HuH-7 (cell line): ENCODE data around the gene TACC2.
A peak's percentile ranks its signal among the peaks of the same experiment; 100 is the strongest.

ENCODE experiments used
- DNase-seq: peaks from one replicate; pipeline ENCODE4 v3.0.0; 2011; ENCODE audit warnings: low spot score

Gene TACC2

DNA sequence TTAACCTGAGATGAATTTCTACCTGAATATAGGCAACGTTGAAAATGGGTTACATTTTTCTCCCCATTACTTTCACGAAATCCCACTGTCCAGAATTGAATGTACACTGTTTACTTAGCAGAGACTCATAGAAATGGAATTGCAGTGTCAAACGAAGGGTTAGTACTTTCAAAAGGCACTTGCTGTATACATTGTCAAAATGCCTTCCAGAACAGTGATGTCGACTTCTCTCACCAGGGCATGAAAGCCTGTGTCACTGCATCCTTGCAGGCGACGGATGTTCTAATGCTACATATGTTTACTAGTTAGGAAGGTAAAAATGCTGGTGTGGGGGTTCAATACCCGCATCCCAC lies 41.2 kb downstream of the TACC2 start:
- no peak for DNase-seq

DNA sequence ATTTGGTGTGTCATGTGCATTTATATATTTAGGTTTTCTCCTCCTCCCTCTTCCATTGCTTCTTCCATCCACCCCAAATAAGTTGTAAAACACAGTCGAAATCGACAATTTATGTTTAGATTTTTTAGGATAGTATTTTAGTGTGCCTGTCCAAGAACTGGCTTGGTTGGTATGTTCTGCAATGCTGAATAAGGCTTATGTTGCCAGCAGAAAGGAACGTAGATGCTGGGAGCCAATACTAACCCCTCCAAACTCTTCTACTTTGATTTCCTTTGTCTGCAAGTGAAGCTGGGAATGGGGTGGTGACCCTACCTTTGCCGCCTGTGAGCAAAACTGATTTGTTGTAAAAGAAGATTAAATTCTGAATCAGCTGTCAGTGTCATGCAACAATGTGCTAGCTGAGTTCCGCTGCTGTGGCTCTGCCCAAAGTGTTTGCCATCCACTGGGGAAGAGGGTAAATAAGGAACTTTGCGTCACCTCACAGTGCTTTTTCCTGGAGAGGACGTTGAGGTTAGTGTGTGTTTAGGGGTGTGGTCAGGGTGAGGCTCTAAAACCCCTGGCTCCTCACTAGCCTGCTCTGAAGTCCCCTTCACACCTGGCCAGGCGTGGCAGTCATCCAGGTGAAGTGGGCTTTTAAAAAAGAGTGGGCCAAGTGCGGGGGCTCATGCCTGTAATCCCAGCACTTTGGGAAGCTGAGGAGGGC lies 44.4 kb downstream of the TACC2 start:
- no peak for DNase-seq

DNA sequence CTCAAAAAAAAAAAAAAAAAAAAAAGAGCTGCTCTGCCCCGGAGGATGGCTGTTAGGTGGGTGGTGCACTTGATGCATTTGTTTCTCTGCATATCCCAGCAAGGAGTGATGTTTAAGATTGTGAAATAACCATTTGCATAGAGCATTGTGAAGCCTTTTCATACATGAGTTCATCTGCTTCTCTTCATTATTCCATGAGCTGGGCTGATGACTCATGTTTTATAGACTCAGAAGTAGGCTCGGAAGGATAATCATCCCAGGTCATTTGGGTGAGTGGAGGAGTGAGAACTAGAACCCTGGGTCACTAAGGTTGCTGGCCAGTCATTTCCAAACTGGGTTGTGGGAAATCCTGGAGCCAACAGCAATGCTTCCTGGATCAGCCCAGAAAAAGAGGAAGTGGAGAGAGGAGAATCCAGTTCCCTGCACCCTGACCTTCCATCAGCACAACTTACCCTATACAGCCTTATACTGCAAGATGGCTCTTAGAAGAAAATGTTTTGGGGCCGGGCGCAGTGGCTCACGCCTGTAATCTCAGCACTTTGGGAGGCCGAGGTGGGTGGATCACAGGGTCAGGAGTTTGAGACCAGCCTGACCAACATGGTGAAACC lies 45.3 kb downstream of the TACC2 start:
- no peak for DNase-seq

DNA sequence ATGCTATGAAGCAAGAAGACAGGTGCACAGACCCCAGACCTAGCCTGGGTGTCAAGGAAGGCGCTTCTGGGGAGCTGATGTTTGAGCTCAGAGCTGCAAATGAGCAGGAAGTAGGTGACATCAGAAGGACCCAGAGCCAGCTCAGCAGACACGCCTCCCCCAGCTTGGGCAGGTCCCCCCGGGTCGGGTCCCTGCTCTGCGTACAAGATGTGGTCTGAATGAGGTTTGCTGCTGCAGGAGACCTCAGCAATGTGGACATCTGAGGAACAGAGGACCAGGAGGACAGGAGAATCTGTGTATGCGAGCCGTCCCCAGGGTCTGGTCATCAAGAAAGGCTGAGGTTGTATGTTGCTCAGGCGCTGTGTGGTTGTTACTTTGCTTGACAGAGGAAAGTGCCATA lies 51.8 kb downstream of the TACC2 start:
- DNase-seq = no peak

DNA sequence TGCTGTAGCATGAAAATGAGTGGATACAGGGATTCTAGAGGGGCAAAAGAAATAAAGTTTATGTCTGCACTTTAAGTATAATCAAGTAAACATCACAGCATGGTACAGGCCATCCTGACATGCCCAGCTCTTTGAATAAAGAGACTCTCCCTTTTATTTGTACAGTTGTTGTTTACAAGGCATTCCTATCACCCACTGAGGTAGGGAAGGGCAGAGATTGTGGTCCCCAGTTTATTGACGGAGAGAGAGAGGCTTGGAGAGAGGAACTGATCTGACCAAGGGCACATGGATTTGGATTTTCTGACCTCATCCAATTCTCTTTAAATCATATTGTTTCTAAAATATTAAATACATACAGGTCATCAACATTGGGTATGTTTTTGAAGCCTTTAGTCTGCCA lies 53.9 kb downstream of the TACC2 start:
- no peak for DNase-seq

DNA sequence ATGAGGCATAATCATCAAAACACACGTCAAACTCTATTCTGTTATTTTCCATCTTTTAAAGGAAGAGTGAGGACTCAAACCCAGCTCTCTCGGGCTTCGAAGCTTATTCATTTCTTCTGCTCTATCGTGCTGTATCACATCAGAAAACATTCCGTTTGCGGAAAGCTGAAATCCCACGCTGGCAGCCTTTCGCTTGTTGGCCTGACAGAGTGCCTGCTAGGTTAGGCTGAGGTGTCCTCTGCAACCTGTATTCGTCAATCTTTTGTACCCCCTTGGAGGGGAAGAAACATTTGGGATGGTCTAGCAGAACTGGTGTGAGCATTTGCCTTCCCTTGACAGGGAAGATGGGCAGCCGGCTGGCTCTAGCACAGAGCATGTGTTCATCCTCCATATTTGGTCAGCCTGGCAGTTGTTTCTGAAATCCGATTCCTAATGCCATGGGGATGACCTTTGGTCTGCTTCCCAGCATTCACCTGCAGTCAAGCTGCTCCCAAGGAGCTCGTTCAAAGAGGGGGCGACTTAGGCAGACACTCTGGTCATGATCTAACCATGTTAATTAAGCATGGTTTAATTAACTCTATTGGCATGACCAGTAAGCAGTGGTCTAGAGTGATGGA lies 55.2 kb downstream of the TACC2 start:
- peak; percentile 52 for DNase-seq

DNA sequence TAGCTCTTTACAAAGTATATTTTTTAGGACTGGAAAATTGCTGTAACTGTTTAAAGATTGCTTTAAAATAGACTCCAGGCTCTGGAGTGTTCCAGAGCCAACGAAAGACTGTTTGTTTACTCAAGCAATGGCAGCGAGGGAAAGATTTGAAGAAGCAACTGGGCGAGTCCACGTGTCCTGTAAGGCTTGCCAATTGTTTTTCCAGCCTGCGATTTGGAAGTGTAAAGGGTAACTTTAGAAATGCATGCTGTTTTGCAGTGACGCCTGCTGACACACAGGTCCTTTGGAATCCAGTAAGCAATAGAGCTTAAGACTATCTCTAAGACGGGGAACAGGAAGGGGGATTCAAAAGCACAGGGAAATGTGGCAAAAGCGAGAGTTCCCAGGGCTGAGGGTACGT lies 55.8 kb downstream of the TACC2 start:
- DNase-seq = no peak

DNA sequence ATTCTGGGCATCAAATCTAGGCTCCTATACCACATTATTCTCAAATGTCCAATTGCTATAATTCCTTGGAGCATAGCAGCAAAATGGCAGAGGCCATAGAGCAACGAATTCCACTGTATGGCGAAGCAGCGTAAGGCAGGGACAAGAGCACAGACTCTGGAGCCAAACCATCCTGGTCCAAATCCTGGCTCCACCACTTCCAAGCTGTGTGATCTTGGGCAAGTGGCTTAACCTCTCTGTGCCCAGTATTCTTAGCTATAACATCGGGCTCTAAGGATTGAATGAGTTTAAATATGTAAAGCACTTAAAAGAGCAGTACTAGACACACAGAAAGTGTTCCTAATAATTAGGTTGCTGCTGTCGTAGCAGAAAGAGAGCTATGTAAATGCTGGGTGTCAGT lies 56.2 kb downstream of the TACC2 start:
- no peak for DNase-seq

DNA sequence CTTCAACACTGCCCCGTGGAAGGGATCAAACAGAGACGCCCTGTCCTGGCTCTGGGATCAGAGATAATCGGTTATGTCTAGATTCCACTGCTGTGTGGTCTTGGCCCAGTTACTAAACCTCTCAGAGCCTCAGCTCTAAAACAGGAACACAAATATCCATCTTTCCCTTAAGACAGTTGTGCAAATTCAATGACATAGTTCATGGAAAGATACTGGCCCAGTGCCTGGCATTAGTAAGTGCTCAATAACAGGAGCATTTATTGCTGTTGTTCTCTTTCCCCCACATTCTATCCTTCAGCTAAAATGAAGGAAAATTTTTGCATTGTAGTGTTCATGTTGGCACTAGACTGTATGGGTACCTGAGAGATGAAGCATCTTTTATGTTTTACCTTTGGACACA lies 58.6 kb downstream of the TACC2 start:
- no peak for DNase-seq

DNA sequence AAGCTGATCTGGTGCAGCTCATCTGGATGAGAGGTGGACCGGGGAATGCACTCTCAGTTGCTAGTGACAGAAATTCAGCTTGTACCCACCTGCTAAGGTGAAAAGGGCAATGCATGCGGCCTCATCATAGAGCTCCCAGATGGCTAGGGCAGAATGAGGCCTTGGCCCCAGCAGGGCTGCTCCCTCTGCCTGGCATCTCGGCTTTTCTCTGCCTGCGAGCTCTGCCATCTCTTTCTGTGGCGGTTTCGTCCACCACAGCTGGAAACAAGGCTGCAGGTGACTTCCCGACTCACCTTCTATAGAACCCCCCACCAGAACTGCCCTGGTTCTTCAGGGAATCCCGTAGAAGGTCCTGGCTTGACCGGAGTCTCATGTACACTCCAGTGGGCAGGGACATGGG lies 60.1 kb downstream of the TACC2 start:
- no peak for DNase-seq

DNA sequence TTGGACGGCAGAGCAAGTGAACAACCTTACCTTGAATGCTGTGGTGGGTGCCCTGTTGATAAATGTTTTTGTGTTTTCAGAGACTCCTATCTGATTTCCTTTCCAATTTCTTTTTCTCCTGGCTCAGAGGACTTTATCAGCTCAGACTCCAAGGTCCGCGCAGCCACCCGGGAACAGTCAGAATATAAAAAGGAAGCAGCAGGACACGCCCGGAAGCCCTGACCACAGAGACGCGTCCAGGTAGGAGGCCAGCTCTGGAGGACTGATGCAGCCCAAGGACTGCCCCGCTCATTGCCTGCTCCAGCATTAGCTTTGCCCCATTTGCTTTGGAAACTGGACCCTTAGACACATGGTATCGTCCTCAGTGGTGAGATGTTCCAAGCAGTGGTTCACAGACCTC lies 61.3 kb downstream of the TACC2 start:
- no peak for DNase-seq

DNA sequence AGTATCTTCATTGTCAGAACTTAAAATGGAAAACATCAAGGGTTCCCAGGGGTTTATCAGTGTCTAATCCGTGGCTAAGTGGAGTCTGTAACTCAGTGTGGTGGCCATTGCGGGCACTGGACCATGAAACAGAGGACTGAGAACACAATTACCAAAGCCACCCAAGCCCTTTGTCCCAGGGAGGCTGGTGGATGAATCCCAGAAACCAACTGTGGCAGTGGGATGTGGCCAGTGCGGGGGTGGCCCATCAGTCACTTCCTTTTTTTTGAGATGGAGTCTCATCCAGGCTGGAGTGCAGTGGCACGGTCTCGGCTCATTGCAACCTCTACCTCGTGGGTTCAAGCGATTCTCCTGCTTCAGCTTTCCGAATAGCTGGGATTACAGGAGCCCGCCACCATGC lies 61.8 kb downstream of the TACC2 start:
- no peak for DNase-seq

DNA sequence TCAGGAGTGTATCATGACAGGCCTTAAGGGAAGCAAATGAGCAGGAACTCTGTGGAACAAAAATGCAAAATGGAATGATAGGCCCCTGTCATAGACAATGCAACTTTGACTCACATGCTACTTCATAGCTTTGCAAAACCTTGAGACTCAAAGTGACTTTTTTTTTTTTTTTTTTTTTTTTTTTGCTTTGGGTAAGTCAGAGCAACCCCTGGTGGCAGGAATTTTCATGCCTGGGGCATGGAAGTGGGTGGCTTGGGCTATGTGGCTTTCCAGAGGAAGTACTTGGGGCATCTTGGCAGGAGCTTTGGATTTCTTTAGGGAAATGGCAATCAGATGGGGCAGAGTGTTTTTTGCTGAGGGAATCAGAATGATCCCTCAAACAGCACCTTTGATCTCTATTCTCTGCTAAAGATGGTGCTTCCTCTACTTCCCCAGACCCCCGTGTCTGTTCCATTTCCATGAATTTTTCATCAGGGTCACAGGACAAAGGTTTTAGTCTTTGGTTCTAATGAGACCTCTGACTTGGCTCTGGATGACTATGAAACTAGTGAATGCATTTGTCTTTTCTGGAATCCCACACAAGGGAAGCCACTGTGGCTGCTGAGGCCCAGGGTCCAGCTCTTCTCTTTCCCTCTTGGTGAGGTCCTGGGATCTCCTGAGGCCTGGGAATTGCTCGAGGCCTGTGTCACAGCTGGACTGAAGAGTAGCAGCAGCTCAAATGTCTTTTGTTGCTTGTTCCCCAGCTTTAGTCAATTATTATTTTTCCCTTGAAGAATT lies 62.8 kb downstream of the TACC2 start:
- peak; percentile 60 for DNase-seq

DNA sequence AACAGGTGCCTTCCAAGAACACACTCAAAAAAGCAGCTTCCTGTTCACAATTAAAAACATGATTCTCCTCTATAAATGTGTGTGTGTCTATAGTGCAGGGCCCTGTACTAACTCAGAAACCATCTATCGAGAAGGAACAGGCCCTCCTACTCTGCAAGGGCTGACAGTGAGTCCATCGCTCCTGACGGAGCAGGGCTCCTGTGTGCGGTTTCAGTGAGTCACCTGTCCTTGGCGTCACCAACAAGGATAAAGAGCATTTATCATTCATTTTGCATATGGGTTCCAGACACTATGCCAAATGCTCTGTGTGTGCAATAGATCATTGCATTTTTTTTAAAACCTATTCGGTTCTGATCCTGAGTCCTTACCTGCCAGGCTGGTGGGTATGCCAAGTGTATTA lies 63.7 kb downstream of the TACC2 start:
- DNase-seq = no peak

DNA sequence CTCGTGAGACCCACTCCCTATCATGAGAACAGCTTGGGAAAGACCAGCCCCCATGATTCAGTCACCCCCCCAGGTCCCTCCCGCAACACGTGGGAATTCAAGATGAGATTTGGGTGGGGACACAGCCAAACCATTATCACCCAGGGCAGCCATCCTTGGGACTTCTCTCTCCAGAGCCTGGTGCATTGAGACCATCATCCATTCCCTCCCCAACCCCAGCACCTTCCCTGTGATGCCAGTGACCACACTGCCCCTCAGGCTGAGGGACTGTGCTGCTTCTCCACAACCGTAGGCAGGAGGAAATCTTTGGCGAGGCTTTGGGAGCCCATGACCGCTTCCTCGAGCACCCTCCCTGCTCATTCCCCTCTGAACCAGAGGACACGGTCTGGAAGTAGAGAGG lies 64.4 kb downstream of the TACC2 start:
- no peak for DNase-seq

DNA sequence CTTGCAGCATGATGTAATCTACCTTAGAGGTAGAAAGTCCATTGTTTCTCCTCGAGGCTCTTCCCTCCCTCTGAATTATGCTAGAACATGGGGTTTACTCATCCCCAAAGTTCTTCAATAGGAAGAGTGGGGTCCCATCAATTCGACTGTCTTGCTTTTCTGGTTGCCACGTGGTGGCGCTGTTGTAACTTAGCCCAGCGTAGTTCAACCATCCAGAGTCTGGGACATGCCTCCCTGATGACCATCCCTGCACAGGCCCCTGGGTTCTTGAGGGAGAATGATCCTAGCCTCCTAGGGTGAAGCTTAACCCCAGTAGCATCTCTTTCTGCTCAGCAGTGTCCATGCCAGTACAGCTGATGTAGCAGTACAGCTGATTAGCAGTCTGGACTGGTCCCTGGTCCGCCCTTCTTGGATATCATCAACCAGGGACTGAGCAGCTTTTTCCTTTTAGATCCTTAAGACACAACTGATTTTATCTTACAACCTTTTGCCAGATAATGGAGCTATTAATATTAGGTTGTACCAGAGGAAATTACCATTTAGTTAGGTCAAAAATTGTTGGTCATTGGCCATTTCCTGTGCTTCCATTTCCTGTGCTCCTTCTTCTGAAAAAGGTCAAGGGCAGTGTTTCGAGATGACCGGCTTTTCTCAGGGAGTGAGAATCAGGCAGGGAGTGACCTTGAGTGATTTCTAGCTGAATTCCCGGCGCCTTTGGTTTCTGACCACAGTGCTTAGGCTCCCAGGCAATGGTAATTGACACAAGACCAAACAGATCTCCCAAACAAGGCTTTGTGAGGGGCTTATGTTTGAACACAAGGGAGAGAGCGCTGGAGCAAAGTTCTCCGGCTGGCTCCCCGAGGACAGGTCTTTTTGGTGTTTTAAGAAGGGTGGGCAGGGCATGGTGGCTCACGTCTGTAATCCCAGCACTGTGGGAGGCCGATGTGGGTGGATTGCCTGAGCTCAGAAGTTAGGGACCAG lies 65.4 kb downstream of the TACC2 start:
- peak; percentile 77 for DNase-seq

DNA sequence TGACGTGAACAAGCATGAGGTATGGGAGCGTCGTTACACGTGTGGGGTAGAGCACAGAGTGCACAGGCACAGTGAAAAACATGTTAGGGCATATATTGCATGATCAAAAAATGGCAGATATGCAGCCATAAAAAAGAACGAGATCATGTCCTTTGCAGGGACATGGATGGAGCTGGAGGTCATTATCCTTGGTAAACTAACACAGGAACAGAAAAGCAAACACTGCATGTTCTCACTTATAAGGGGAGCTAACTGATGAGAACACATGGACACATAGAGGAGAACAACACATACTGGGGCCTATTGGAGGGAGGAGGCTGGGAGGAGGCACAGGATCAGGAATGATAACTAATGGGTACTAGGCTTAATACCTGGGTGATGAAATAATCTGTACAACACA lies 66.3 kb downstream of the TACC2 start:
- no peak for DNase-seq

DNA sequence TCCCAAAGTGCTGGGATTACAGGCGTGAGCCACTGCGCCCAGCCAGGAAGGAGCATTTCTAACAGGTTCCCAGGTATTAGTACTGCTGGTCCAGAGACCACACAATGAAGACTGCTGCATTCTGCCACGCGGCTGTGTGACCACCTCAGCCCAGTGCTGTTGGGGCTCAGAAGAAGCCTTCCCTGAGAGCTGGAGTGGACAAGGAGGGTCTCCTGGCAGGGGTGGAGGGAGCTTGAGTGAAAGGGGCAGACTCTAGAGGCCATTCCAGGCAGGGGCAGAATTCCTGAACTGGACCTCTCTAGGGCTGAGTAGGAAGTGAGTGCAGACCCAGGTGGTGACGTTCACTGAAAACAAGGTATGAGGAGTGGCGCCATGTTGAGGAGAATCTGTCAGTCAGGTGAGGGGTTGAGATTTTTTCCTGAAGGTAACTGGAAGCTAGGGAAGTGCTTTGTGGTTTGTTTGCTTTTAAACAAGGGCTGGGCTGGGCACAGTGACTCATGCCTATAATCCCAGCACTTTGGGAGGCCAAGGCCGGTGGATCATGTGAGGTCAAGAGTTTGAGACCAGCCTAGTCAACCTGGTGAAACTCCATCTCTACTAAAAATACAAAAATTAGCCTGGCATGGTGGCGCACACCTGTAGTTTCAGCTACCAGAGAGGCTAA lies 67.6 kb downstream of the TACC2 start:
- no peak for DNase-seq

DNA sequence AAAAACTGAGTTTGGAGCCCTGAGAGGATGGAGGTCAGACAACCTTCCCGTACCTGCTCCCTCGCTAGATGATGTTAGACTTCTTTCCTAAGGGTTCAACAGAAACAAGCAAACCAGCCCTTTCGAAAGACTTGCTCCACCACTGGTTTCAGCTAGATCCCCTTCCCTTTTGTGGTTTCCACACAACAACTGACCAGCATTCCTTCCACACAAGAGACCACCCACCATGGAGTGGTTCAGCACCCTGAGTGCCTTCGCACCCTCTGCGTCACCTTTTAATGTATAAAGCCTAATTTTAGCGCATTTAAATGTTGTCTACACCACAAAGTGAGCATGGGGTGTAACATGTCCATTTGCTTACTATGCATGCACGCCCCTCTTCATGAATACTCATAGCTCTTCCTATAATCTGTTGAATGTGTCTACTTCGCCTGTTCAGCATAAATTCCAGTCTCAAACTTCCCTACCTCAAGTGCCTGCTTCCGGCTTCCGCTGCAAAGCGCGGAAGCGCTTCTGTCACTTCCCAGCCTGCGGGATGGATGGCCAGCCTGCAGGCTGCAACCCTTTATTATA lies 69.0 kb downstream of the TACC2 start:
- DNase-seq = no peak

DNA sequence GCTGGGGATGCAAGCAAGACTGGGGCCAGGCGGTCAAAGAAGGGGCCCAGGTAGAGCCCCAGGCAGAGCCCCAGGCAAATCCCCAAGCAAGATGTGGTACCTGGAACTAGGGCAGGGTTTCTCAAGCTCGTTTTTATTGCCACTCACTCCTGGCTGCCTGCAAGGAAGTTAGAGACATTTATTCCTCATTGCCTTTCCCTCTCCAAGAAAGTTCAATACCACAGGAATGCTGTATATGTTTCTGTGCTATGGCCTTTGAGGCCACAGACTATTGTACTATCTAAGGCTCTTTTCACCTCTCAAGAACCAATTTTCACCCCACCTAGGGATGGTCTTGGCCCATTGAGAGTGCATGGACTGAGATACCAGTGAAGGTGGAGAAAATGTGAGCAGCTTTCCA lies 71.3 kb downstream of the TACC2 start:
- no peak for DNase-seq
